ENCODE data around the gene PLLP. TPM values are rescaled to one million over a fixed set of nuclear protein-coding genes. Genes with fewer than 3 reads are reported as not detected.
A peak's percentile ranks its signal among the peaks of the same experiment; 100 is the strongest.

PLLP gene
- total and polyA plus RNA-seq, 7 experiments from 2014 or later = 0.36 to 26.0 (median 8.0) TPM

GRCh38 chr16:57283959-57284208 lies 588 bp downstream of the PLLP start:
- H3K27me3 Mint-ChIP-seq = peaks cover 0 to 41% (median 0%) of the 10 kb centered on the region in 5 donors
- peaks cover 19 to 56% (median 45%) of the 10 kb centered on the region in 7 donors for H3K4me1 Mint-ChIP-seq
- Histone ChIP-seq H3K27ac (ENCODE audit: low read depth, low read length) (no peak overlapping the region), H3K27me3 (ENCODE audit: control insufficient read depth in 2 of 2, insufficient read depth in 2 of 2, low read length in 2 of 2) (peaks cover 0 to 8% of the 10 kb centered on the region in 2 donors), H3K4me3 (ENCODE audit: low read length) (peak overlapping the region; percentile 60), H3K36me3 (ENCODE audit: control insufficient read depth in 2 of 3, insufficient read depth in 3 of 3, low read length in 3 of 3) (no peaks in the 10 kb centered on the region), H3K9me3 (ENCODE audit: control insufficient read depth in 2 of 3, low read length in 3 of 3) (no peaks in the 10 kb centered on the region), H3K4me1 (ENCODE audit: control insufficient read depth in 2 of 2, insufficient read depth in 2 of 2, low read length in 2 of 2) (peaks cover 0 to 28% of the 10 kb centered on the region in 2 donors)
- no peaks in the 10 kb centered on the region for H3K9me3 Mint-ChIP-seq
- ATAC-seq = no peak
- H3K4me3 Mint-ChIP-seq = peak overlapping the region; percentile 77 to 89 (median 84)
- no peaks in the 10 kb centered on the region for H3K36me3 Mint-ChIP-seq
- peak overlapping the region in 7 of 9 donors; percentile 31 to 94 (median 71) for H3K27ac Mint-ChIP-seq
- ChIA-PET POLR2A (interaction anchor here (0.6 to 2.2 kb wide), 4 partner anchors 15 to 21 kb away, joined by 3 to 6 read pairs (median 4); no protein-coding TSS in a partner anchor), CTCF (no interaction called here)
- intact Hi-C loops (cut with micrococcal nuclease) = loop anchor here (1.0 to 10.0 kb wide), 8 partner anchors 16 to 202 kb away; partner anchors contain the start of genes ARL2BP (in 1 of the 2), DOK4 (in 1 of the 2), PSME3IP1 (in 1 of the 2) and RSPRY1 (in 1 of the 2)
- no peak for DNase-seq

GRCh38 chr16:57283214-57283958 lies 1.1 kb downstream of the PLLP start:
- H3K9me3 ChIP-seq (ENCODE audit: control insufficient read depth in 2 of 3, low read length in 3 of 3) = no peaks in the 10 kb centered on the region
- H3K4me1 ChIP-seq (ENCODE audit: control insufficient read depth in 2 of 2, insufficient read depth in 2 of 2, low read length in 2 of 2) = peaks cover under 1 to 33% of the 10 kb centered on the region in 2 donors
- no peak overlapping the region for H3K4me3 ChIP-seq (ENCODE audit: low read length)
- POLR2A ChIA-PET = interaction anchor here (0.6 to 2.2 kb wide), 4 partner anchors 15 to 20 kb away, joined by 3 to 8 read pairs (median 4); no protein-coding TSS in a partner anchor
- no peaks in the 10 kb centered on the region for H3K36me3 ChIP-seq (ENCODE audit: control insufficient read depth in 2 of 3, insufficient read depth in 3 of 3, low read length in 3 of 3)
- H3K27ac Mint-ChIP-seq = peak overlapping the region in 8 of 9 donors; percentile 10 to 94 (median 64)
- DNase-seq = no peak
- peaks cover 0 to 41% (median 0%) of the 10 kb centered on the region in 5 donors for H3K27me3 Mint-ChIP-seq
- no peak overlapping the region for H3K27ac ChIP-seq (ENCODE audit: low read depth, low read length)
- no peak for ATAC-seq
- peaks cover 0 to 8% of the 10 kb centered on the region in 2 donors for H3K27me3 ChIP-seq (ENCODE audit: control insufficient read depth in 2 of 2, insufficient read depth in 2 of 2, low read length in 2 of 2)
- no peaks in the 10 kb centered on the region for H3K9me3 Mint-ChIP-seq
- peaks cover 22 to 61% (median 50%) of the 10 kb centered on the region in 7 donors for H3K4me1 Mint-ChIP-seq
- intact Hi-C loops (cut with micrococcal nuclease) = loop anchor here in 1 of 2 donors (5.0 to 10.0 kb wide), 2 partner anchors 36 to 199 kb away; partner anchors contain the start of gene ARL2BP
- peak overlapping the region; percentile 77 to 89 (median 84) for H3K4me3 Mint-ChIP-seq
- CTCF ChIA-PET = no interaction called here
- H3K36me3 Mint-ChIP-seq = no peaks in the 10 kb centered on the region

DNA sequence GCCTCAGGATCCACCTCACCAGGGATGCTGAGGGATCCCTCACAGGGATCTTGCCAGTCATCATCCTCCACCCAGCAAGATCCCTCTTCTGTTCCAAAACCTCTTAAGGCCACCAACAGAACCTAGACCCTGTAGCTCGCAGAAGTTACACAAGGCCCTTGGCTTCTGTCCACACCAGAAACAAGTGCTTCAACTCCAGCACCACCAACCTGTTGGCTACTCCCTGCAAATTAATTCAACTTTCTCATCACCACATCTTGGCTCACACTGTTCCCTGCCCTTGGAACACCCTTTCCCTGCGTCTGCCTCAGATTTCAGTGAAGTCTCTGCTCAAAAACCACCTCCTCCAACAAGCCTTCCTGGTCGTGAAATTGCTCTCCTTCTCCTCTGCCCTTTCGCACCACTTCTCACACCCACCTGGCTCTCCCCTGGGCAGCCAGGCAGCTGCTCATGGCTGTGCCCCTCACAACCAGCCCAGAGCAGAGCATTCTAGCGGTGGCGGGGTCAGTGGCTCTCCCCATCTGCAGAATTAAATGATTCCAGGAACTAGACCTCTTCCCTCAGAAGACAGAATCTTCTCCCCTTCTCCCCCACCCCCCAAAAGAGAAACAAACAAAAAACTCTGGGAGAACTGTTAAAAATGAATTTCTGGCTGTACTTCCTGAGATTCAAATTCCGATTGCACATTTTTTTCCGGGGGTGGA lies 1.8 kb downstream of the PLLP start:
- Histone ChIP-seq H3K9me3 (ENCODE audit: control insufficient read depth in 2 of 3, low read length in 3 of 3) (no peaks in the 10 kb centered on the region), H3K4me1 (ENCODE audit: control insufficient read depth in 2 of 2, insufficient read depth in 2 of 2, low read length in 2 of 2) (peaks cover 8 to 40% of the 10 kb centered on the region in 2 donors), H3K36me3 (ENCODE audit: control insufficient read depth in 2 of 3, insufficient read depth in 3 of 3, low read length in 3 of 3) (no peaks in the 10 kb centered on the region), H3K27me3 (ENCODE audit: control insufficient read depth in 2 of 2, insufficient read depth in 2 of 2, low read length in 2 of 2) (peaks cover 0 to 8% of the 10 kb centered on the region in 2 donors), H3K27ac (ENCODE audit: low read depth, low read length) (no peak overlapping the region), H3K4me3 (ENCODE audit: low read length) (no peak overlapping the region)
- peak overlapping the region in 9 of 10 donors; percentile 42 to 89 (median 78) for H3K4me3 Mint-ChIP-seq
- peaks cover 29 to 69% (median 57%) of the 10 kb centered on the region in 7 donors for H3K4me1 Mint-ChIP-seq
- ATAC-seq (no peak), DNase-seq (no peak)
- POLR2A ChIA-PET = interaction anchor here (0.7 to 1.9 kb wide), 3 partner anchors 15 to 242 kb away, joined by 3 to 8 read pairs (median 5); no protein-coding TSS in a partner anchor
- no peaks in the 10 kb centered on the region for H3K36me3 Mint-ChIP-seq
- CTCF ChIA-PET = interaction anchor here (0.6 kb wide), 1 partner anchor 9 kb away, joined by 3 read pairs; no protein-coding TSS in a partner anchor
- H3K27me3 Mint-ChIP-seq = peaks cover 0 to 43% (median 0%) of the 10 kb centered on the region in 5 donors
- intact Hi-C loops (cut with micrococcal nuclease) = loop anchor here in 1 of 2 donors (5.0 to 10.0 kb wide), 2 partner anchors 35 to 198 kb away; partner anchors contain the start of gene ARL2BP
- peak overlapping the region in 8 of 9 donors; percentile 6 to 94 (median 54) for H3K27ac Mint-ChIP-seq
- no peaks in the 10 kb centered on the region for H3K9me3 Mint-ChIP-seq

- Histone ChIP-seq H3K4me1 (ENCODE audit: control insufficient read depth in 2 of 2, insufficient read depth in 2 of 2, low read length in 2 of 2) (peaks cover 12 to 49% of the 10 kb centered on the region in 2 donors), H3K27me3 (ENCODE audit: control insufficient read depth in 2 of 2, insufficient read depth in 2 of 2, low read length in 2 of 2) (peaks cover 0 to 8% of the 10 kb centered on the region in 2 donors), H3K4me3 (ENCODE audit: low read length) (no peak overlapping the region), H3K9me3 (ENCODE audit: control insufficient read depth in 2 of 3, low read length in 3 of 3) (no peaks in the 10 kb centered on the region), H3K36me3 (ENCODE audit: control insufficient read depth in 2 of 3, insufficient read depth in 3 of 3, low read length in 3 of 3) (no peaks in the 10 kb centered on the region), H3K27ac (ENCODE audit: low read depth, low read length) (no peak overlapping the region)
- H3K36me3 Mint-ChIP-seq = no peaks in the 10 kb centered on the region
- POLR2A ChIA-PET = interaction anchor here (0.6 to 1.9 kb wide), 7 partner anchors 11 to 242 kb away, joined by 3 to 8 read pairs (median 3); no protein-coding TSS in a partner anchor
- intact Hi-C loops (cut with micrococcal nuclease) = loop anchor here in 1 of 2 donors (5.0 to 10.0 kb wide), 2 partner anchors 34 to 197 kb away; partner anchors contain the start of gene ARL2BP
- no peaks in the 10 kb centered on the region for H3K9me3 Mint-ChIP-seq
- H3K4me1 Mint-ChIP-seq = peaks cover 38 to 77% (median 63%) of the 10 kb centered on the region in 7 donors
- ATAC-seq (no peak), DNase-seq (no peak)
- H3K27me3 Mint-ChIP-seq = peaks cover 0 to 43% (median 0%) of the 10 kb centered on the region in 5 donors
- peak overlapping the region in 1 of 10 donors; percentile 78 for H3K4me3 Mint-ChIP-seq
- CTCF ChIA-PET = interaction anchor here (2.1 kb wide), 1 partner anchor 17 kb away, joined by 9 read pairs; no protein-coding TSS in a partner anchor
- peak overlapping the region in 6 of 9 donors; percentile 19 to 64 (median 58) for H3K27ac Mint-ChIP-seq
These were observed 2.7 kb downstream of the PLLP start for GRCh38 chr16:57281791-57282190.

GRCh38 chr16:57279780-57280638 lies 4.5 kb downstream of the PLLP start:
- H3K27ac ChIP-seq (ENCODE audit: low read depth, low read length) = no peak overlapping the region
- H3K36me3 ChIP-seq (ENCODE audit: control insufficient read depth in 2 of 3, insufficient read depth in 3 of 3, low read length in 3 of 3) = no peaks in the 10 kb centered on the region
- ATAC-seq = no peak
- Mint-ChIP-seq H3K4me3 (peak overlapping the region in 5 of 10 donors; percentile 0 to 51 (median 33)), H3K9me3 (no peaks in the 10 kb centered on the region), H3K27ac (peak overlapping the region in 8 of 9 donors; percentile 3 to 60 (median 29)), H3K36me3 (no peaks in the 10 kb centered on the region), H3K4me1 (peaks cover 40 to 90% (median 72%) of the 10 kb centered on the region in 7 donors), H3K27me3 (peaks cover 0 to 36% (median 0%) of the 10 kb centered on the region in 5 donors)
- POLR2A ChIA-PET = interaction anchor here (0.5 to 3.1 kb wide), 11 partner anchors 9 to 182 kb away, joined by 3 to 9 read pairs (median 4); partner anchors contain the start of genes ARL2BP and POLR2C
- no peaks in the 10 kb centered on the region for H3K9me3 ChIP-seq (ENCODE audit: control insufficient read depth in 2 of 3, low read length in 3 of 3)
- H3K4me3 ChIP-seq (ENCODE audit: low read length) = no peak overlapping the region
- intact Hi-C loops (cut with micrococcal nuclease) = loop anchor here in 1 of 2 donors (5.0 to 10.0 kb wide), 2 partner anchors 33 to 195 kb away; partner anchors contain the start of gene ARL2BP
- H3K27me3 ChIP-seq (ENCODE audit: control insufficient read depth in 2 of 2, insufficient read depth in 2 of 2, low read length in 2 of 2) = peaks cover 0 to 1% of the 10 kb centered on the region in 2 donors
- DNase-seq = peak in 1 of 9 donors; percentile 29
- CTCF ChIA-PET = interaction anchor here (0.6 to 2.1 kb wide), 5 partner anchors 15 to 139 kb away, joined by 3 to 9 read pairs (median 3); no protein-coding TSS in a partner anchor
- peaks cover 12 to 53% of the 10 kb centered on the region in 2 donors for H3K4me1 ChIP-seq (ENCODE audit: control insufficient read depth in 2 of 2, insufficient read depth in 2 of 2, low read length in 2 of 2)
